Stimulated activated CD8-positive, alpha-beta memory T cell treated with anti-CD3 and anti-CD28 coated beads, Interleukin-12 subunit alpha, Interleukin-12 subunit beta, amount 100 ng/mL, for 1 hour (primary cell): Measurements from ENCODE around the gene FANCI.

ENCODE experiments used
- DNase-seq: peaks from one replicate; pipeline ENCODE4 v3.0.0-alpha.2; 2020; ENCODE audit warnings: low read depth

Gene FANCI

GRCh38 chr15:89243691-89244573, at the start of gene FANCI:
Gene FANCI, plus strand, starts transcription at chr15:89243979. Its CDS starts 3,669 bp downstream, at chr15:89247648.
- DNase-seq: peak; percentile 95

- DNase-seq: no peak
These were observed 49.2 kb upstream of the FANCI start for GRCh38 chr15:89194608-89195007.

GRCh38 chr15:89195836-89196235, 47.9 kb upstream of the FANCI start:
- DNase-seq: no peak

- no peak for DNase-seq
These were observed 47.5 kb upstream of the FANCI start for GRCh38 chr15:89196241-89196640.

- DNase-seq: no peak
These were observed 46.8 kb upstream of the FANCI start for GRCh38 chr15:89196994-89197393.

GRCh38 chr15:89197503-89197971, 46.2 kb upstream of the FANCI start:
- DNase-seq: no peak

- no peak for DNase-seq
These were observed 45.6 kb upstream of the FANCI start for GRCh38 chr15:89198196-89198595.

GRCh38 chr15:89198934-89199333, 44.8 kb upstream of the FANCI start:
- no peak for DNase-seq

GRCh38 chr15:89199746-89200145, 44.0 kb upstream of the FANCI start:
- DNase-seq: no peak

GRCh38 chr15:89200182-89200581, 43.6 kb upstream of the FANCI start:
- no peak for DNase-seq

GRCh38 chr15:89201465-89202005, 42.2 kb upstream of the FANCI start:
- no peak for DNase-seq

- no peak for DNase-seq
These were observed 40.0 kb upstream of the FANCI start for GRCh38 chr15:89203705-89204273.

- no peak for DNase-seq
These were observed 37.7 kb upstream of the FANCI start for GRCh38 chr15:89205991-89206585.

- DNase-seq: peak; percentile 49
These were observed 36.9 kb upstream of the FANCI start for GRCh38 chr15:89206908-89207331.

- no peak for DNase-seq
These were observed 35.5 kb upstream of the FANCI start for GRCh38 chr15:89208256-89208655.

GRCh38 chr15:89209057-89209456, 34.7 kb upstream of the FANCI start:
- no peak for DNase-seq

GRCh38 chr15:89211678-89212170, 32.1 kb upstream of the FANCI start:
- no peak for DNase-seq

- DNase-seq: no peak
These were observed 28.2 kb upstream of the FANCI start for GRCh38 chr15:89215627-89216026.

- DNase-seq: no peak
These were observed 26.7 kb upstream of the FANCI start for GRCh38 chr15:89217031-89217430.

GRCh38 chr15:89217686-89218376, 25.9 kb upstream of the FANCI start:
- no peak for DNase-seq

GRCh38 chr15:89218531-89218930, 25.2 kb upstream of the FANCI start:
- no peak for DNase-seq

- DNase-seq: no peak
These were observed 22.2 kb upstream of the FANCI start, which contains the start of gene RLBP1 for GRCh38 chr15:89221543-89221942. Gene RLBP1, minus strand, starts transcription at chr15:89221579. Its CDS starts 2,604 bp downstream, at chr15:89218975.
